Femur (tissue), 1 donor: ENCODE results near the gene STAT1.

Experiments
- DNase-seq: peaks from one replicate; pipeline ENCODE4 v3.0.0-alpha.2; 2017

Gene STAT1

DNA sequence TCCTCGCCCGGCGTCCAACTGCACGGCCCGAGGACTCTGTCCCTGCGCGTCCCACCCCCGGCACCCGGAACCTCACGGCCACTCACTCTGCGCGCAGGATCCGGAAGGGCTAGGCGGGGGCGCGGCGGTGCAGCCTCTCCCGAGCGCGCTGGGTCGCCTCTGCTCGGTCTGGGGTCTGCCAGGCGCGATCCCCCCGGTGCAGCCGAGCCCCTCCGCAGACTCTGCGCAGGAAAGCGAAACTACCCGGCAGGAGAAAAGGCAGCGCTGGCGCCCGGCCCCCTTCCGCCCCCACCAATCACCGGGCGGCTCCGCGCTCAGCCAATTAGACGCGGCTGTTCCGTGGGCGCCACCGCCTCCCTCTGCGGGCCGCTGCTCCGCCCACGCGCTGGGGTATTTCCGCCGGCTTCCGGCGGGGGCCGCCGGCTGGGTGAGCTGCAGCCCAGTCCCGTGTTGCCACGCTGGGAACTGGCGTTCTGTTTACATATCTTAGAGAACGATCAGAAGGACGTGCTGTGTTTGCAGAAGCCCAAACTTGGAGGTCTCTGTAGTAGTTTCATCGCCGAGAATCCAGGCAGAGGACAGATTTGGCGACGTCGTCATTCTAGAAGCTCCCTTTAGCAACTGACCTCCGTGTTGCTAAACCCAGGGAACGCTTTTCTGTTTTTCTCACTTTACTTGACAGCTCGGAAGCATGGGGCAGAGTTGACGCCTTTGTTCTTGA, at the start of gene STAT1:
STAT1 (minus strand) TSS at position 240 of the 721 bp plus-strand sequence. CDS start 4,168 bp downstream, outside the sequence.
- peak; percentile 96 for DNase-seq

DNA sequence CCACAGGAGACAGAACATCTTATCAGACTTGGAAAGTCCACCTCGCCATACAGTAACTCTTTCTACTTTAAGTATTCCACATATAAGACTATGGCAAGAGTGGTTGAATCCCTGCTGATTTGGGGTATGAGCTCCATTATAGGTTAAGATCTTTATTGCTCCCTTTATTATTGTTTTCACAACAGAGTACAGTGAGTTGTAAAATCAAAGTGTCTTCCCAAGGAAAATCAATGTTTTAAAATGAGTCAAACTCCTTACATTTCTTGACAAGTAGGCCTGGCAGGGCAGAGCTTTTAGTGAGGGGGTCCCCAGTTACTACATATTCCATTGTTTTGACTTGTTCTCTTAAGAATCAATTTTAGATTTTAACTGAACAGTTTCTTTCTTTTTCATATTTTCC, 49.6 kb upstream of the STAT1 start:
- DNase-seq, result no peak

DNA sequence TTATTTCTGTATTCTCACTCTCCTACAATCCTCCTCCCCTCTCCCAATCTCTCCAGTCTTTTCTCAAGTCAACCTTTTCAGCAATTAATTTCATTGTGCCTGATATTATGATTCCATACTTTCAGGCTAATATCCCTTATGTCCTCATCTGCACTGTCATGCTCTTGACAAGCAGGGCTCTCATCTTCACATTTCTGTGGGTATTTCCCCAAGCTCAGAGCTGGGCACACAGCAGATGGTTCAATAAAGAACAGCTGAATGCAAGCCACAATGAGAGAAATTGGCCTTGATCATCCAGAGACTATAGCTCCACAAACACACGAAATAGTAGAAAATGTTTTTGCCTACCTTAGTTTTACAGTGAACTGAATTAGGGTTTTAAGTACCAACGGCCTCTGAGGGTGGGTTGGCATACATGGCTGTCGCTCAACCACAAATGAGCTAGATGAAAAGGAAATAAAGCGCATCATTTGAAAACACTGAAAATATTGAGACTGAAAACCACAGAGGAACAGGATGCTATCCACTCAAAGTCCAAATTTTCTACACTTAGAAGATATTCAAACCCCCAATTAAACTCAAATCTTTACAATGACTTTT, 47.5 kb upstream of the STAT1 start:
- DNase-seq, result no peak

- no peak for DNase-seq
Observed at GRCh38 chr2:191059308-191059707, 45.3 kb upstream of the STAT1 start.

DNA sequence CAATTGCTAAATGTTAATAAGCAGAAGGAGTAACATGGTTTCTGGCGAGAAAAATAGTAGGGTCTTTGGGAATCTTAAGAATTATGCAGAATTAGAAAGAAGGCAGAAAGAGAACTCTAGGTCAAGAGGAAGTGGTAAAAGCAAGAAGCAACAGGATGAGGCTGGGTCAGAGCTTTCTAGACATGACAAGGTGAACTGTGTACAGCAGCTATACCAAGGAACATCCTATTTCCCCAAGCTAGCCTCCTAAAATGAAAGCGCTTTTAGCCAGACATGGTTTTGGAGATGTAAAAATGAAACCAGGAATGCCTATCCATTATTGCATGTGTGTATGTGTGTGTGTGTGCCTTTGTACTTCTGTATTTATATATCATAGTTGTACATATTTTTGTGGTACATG, 42.3 kb upstream of the STAT1 start:
- DNase-seq, result no peak

DNA sequence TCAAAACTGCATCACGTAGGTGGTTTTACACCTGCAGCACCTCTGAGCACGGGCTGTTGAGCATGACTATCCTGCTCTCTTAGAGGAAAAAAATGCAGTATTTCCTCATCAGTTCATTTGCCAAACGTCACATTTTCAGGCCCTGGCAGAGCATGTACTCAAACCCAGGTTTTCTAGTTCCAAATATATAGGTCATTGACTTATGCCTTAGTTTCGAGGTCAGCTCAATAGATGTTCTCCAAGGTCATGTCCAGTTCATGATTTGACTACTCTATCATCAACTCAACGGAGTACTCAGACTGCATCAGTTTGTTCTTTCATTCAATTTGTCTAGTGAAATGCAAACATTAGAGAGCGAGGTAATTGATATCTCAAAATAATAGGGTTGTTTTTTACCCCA, 39.3 kb upstream of the STAT1 start:
- no peak for DNase-seq

- DNase-seq, result no peak
Observed at GRCh38 chr2:191051825-191052778, 38.1 kb upstream of the STAT1 start.

DNA sequence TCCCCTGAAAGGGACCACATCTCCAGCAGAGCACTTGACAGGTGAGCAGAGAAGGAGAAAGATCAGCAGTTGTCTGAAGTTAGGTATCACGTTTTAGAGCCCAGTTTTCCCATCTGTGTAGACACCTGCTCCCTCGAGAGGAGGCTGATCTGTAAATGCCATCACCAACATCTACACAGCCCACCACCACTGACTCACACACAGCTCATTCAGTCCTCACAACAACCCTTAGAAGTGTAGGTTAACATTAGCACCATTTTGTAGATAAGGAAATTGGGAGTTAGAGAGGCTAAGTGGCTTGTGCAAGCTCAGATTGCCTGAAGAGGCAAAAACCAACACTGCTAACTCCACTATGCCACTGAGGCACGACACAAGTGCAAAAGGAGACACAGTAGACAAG, 37.2 kb upstream of the STAT1 start:
- DNase-seq, result no peak

DNA sequence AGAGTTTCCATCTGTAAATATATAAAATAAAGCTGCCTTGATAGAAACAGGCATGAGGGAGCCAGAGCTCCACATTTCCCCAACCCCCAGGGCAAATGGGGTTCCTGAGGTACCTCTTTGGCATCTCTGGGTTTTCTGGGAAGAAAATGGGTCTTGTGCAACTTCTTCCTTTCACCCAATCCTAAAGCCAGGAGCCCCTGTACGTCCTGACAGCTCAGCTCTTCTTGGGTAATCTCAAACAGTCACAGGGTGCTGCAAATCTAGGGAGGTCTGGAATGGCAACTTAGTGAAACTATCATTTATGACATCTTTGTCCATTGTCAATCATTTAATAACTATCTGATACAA, 36.6 kb upstream of the STAT1 start:
- DNase-seq, result no peak

GRCh38 chr2:191049728-191050639, 36.0 kb upstream of the STAT1 start:
- no peak for DNase-seq

DNA sequence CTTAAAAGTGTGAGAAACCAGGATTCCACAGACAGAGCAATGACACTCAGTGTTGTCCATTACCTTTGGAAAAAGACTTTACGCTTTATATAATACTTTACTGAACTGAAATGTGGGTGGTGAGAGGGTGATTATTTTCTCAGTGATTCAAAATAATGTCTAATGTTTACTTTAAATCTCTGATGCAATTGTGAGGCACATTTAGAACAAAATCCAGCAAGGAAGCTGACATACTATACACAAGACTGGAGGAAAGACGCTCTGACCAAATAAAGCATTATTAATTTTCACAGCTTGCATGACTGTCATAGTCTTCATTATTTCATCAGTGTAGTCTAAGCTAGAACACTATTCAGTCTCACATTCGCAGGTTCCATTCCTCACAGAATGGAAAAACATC, 34.1 kb upstream of the STAT1 start:
- no peak for DNase-seq

GRCh38 chr2:191045141-191045540, 31.2 kb upstream of the STAT1 start:
- DNase-seq, result no peak

GRCh38 chr2:191043438-191043837, 29.5 kb upstream of the STAT1 start:
- no peak for DNase-seq

GRCh38 chr2:191041418-191042161, 27.6 kb upstream of the STAT1 start:
- no peak for DNase-seq

GRCh38 chr2:191039616-191040015, 25.6 kb upstream of the STAT1 start:
- DNase-seq, result no peak

- no peak for DNase-seq
Observed at GRCh38 chr2:191038741-191039140, 24.8 kb upstream of the STAT1 start.

GRCh38 chr2:191038241-191038725, 24.3 kb upstream of the STAT1 start:
- DNase-seq, result no peak

DNA sequence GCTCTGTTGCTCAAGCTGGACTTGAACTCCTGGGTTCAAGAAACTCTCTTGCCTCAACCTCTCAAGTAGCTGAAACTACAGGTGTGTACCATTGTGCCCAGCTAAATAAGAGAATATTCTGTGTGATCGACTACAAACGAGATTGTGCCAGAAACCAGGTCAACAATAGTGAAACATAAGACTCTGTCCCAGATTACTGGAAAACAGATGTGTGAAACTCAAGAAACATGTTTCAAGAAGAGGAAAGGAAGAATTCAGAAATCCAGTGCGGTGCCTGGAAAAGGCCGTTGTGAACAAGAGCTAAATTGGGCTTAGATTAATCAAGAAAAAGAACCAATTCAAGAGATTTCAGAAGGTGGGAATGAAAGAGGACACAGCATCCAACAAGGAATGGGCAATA, 23.4 kb upstream of the STAT1 start:
- no peak for DNase-seq

DNA sequence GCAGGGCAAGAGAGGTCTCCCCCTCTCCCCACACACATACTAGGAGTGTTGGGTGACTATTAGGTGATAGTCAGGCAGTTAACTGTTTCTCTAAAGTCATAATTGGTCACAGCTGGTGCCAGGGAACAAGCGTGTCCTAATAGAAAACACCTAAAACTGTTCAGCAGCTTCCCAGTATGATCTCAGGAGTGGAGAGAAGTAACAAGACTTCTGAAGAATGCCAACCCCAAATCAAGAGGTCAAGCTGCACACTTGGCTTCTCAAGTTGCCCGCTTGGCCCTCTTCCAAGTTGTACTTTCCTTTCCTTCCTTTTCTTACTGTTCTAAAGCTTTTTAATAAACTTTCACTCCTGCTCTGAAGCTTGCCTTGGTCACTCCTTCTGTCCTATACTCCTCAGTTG, 22.4 kb upstream of the STAT1 start:
- no peak for DNase-seq

GRCh38 chr2:191032588-191033429, 18.8 kb upstream of the STAT1 start:
- DNase-seq, result no peak

GRCh38 chr2:191031256-191031655, 17.3 kb upstream of the STAT1 start:
- no peak for DNase-seq
